HepG2 (cell line): ENCODE measurements around the gene C1orf35. TPM values are rescaled to one million over a fixed set of nuclear protein-coding genes. Genes with fewer than 3 reads are reported as not detected.

Source experiments
- CENPT ChIP-seq: sonication (generic); formaldehyde crosslinking; IDR thresholded peaks from 2 replicates; pipeline ENCODE4 v1.8.0; 2022; ENCODE audit warnings: low read depth, mild to moderate bottlenecking, moderate library complexity, missing genetic modification reagents
- E2F1 ChIP-seq: sonication (generic); formaldehyde crosslinking; IDR thresholded peaks from 2 replicates; pipeline ENCODE4 v1.5.0; 2020; ENCODE audit warnings: missing genetic modification reagents
- GPBP1L1 ChIP-seq: sonication (generic); formaldehyde crosslinking; IDR thresholded peaks from 2 replicates; pipeline ENCODE4 v1.5.0; 2020; ENCODE audit warnings: mild to moderate bottlenecking, missing genetic modification reagents
- MATR3 ChIP-seq: sonication (generic); formaldehyde crosslinking; IDR thresholded peaks from 2 replicates; pipeline ENCODE4 v1.4.0; 2020; ENCODE audit warnings: missing genetic modification reagents
- RERE ChIP-seq: IDR thresholded peaks from 2 replicates; pipeline ENCODE4 v1.6.1; 2016; ENCODE audit warnings: low read depth, missing genetic modification reagents, missing compliant biosample characterization
- RXRA ChIP-seq: sonication (generic); formaldehyde crosslinking; IDR thresholded peaks from 2 replicates; pipeline ENCODE4 v1.5.1; 2020; ENCODE audit warnings: missing genetic modification reagents
- SIN3A ChIP-seq: IDR thresholded peaks from 2 replicates; pipeline ENCODE4 v1.6.1; 2011; ENCODE audit warnings: low read depth, mild to moderate bottlenecking, control low read depth, low read length, borderline replicate concordance
- ZNF777 ChIP-seq: sonication (generic); formaldehyde crosslinking; IDR thresholded peaks from 2 replicates; pipeline ENCODE4 v1.4.0; 2020; ENCODE audit warnings: missing genetic modification reagents
- polyA plus RNA-seq, 8 experiments: library from polyadenylated mRNA; depleted of rRNA in 3 of 8; stranded (reverse) in 7 of 8; unstranded in 1 of 8; fragments of >200 nt; fragmentation: Illumina TruSeq in 4 of 8; extraction: Trizol in 4 of 8; gene quantifications; 2 replicates each; pipeline versions ENCODE4 v1.2.1 to v1.2.3, GENCODE V29; 2011 to 2016; ENCODE audit warnings: low read depth in 4 of 8, missing spikeins in 1 of 8, mixed read lengths in 1 of 8; ENCODE audit not compliant: insufficient read depth in 1 of 8
- total RNA-seq, 5 experiments: library from RNA; depleted of rRNA; stranded (reverse); fragments of >200 nt; fragmentation: Illumina TruSeq; extraction: Trizol; gene quantifications; 2 replicates each; pipeline ENCODE4 v1.2.3, GENCODE V29; 2016; ENCODE audit warnings: low read depth in 1 of 5
- TF ChIP-seq, protein P1 (sequence below): sonication (generic); formaldehyde crosslinking; IDR thresholded peaks from 2 replicates; pipeline ENCODE4 v1.4.0; 2020; ENCODE audit warnings: mild to moderate bottlenecking, missing genetic modification reagents
- TF ChIP-seq, protein P2 (sequence below): sonication (generic); formaldehyde crosslinking; IDR thresholded peaks from 2 replicates; pipeline ENCODE4 v1.4.0; 2020; ENCODE audit warnings: missing genetic modification reagents
- TF ChIP-seq, protein P3 (sequence below): sonication (generic); formaldehyde crosslinking; IDR thresholded peaks from 2 replicates; pipeline ENCODE4 v1.4.0; 2020; ENCODE audit warnings: mild to moderate bottlenecking, missing genetic modification reagents

Gene C1orf35
- total and polyA plus RNA-seq, 2 of the 13 experiments (the other 11 are each of a cell fraction or from before 2014, with no cell fraction given) = 8.1 to 19.3 TPM

- TF ChIP-seq, protein P1, sequence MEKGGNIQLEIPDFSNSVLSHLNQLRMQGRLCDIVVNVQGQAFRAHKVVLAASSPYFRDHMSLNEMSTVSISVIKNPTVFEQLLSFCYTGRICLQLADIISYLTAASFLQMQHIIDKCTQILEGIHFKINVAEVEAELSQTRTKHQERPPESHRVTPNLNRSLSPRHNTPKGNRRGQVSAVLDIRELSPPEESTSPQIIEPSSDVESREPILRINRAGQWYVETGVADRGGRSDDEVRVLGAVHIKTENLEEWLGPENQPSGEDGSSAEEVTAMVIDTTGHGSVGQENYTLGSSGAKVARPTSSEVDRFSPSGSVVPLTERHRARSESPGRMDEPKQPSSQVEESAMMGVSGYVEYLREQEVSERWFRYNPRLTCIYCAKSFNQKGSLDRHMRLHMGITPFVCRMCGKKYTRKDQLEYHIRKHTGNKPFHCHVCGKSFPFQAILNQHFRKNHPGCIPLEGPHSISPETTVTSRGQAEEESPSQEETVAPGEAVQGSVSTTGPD (CRISPR knock-in tag) = no peak
- no peak for TF ChIP-seq ZNF777 (CRISPR knock-in tag)
- no peak for TF ChIP-seq RXRA
- TF ChIP-seq MATR3 (CRISPR knock-in tag) = no peak
- TF ChIP-seq, protein P2, sequence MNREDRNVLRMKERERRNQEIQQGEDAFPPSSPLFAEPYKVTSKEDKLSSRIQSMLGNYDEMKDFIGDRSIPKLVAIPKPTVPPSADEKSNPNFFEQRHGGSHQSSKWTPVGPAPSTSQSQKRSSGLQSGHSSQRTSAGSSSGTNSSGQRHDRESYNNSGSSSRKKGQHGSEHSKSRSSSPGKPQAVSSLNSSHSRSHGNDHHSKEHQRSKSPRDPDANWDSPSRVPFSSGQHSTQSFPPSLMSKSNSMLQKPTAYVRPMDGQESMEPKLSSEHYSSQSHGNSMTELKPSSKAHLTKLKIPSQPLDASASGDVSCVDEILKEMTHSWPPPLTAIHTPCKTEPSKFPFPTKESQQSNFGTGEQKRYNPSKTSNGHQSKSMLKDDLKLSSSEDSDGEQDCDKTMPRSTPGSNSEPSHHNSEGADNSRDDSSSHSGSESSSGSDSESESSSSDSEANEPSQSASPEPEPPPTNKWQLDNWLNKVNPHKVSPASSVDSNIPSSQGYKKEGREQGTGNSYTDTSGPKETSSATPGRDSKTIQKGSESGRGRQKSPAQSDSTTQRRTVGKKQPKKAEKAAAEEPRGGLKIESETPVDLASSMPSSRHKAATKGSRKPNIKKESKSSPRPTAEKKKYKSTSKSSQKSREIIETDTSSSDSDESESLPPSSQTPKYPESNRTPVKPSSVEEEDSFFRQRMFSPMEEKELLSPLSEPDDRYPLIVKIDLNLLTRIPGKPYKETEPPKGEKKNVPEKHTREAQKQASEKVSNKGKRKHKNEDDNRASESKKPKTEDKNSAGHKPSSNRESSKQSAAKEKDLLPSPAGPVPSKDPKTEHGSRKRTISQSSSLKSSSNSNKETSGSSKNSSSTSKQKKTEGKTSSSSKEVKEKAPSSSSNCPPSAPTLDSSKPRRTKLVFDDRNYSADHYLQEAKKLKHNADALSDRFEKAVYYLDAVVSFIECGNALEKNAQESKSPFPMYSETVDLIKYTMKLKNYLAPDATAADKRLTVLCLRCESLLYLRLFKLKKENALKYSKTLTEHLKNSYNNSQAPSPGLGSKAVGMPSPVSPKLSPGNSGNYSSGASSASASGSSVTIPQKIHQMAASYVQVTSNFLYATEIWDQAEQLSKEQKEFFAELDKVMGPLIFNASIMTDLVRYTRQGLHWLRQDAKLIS = no peak
- peak; percentile 57; the same call in 1 of the 2 replicates for TF ChIP-seq E2F1 (CRISPR knock-in tag)
- TF ChIP-seq SIN3A = no peak; the same call in 1 of the 2 replicates
- no peak for TF ChIP-seq GPBP1L1
- no peak for TF ChIP-seq RERE (CRISPR knock-in tag)
- TF ChIP-seq, protein P3, sequence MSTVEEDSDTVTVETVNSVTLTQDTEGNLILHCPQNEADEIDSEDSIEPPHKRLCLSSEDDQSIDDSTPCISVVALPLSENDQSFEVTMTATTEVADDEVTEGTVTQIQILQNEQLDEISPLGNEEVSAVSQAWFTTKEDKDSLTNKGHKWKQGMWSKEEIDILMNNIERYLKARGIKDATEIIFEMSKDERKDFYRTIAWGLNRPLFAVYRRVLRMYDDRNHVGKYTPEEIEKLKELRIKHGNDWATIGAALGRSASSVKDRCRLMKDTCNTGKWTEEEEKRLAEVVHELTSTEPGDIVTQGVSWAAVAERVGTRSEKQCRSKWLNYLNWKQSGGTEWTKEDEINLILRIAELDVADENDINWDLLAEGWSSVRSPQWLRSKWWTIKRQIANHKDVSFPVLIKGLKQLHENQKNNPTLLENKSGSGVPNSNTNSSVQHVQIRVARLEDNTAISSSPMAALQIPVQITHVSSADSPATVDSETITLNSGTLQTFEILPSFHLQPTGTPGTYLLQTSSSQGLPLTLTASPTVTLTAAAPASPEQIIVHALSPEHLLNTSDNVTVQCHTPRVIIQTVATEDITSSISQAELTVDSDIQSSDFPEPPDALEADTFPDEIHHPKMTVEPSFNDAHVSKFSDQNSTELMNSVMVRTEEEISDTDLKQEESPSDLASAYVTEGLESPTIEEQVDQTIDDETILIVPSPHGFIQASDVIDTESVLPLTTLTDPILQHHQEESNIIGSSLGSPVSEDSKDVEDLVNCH (CRISPR knock-in tag) = no peak
- TF ChIP-seq CENPT = no peak; the same call in 1 of the 2 replicates
These were observed 20.8 kb downstream of the C1orf35 start, which contains the start of gene ARF1 (continued) for GRCh38 chr1:228082214-228082917.
